HepG2 (cell line): ENCODE data around the gene COG4.

ENCODE experiments used
- RAD51 ChIP-seq: fragments of 450-650 bp; IDR thresholded peaks from 2 replicates; pipeline ENCODE4 v1.6.1; 2016; ENCODE audit warnings: borderline replicate concordance
- SNRNP70 ChIP-seq: fragments of 200-400 bp; formaldehyde crosslinking; IDR thresholded peaks from 2 replicates; pipeline ENCODE4 v1.6.1; 2017; ENCODE audit warnings: mild to moderate bottlenecking, low read depth, low read length, moderate library complexity
- TBL1XR1 ChIP-seq: fragments of 150-350 bp; IDR thresholded peaks from 2 replicates; pipeline ENCODE4 v1.6.1; 2014; ENCODE audit warnings: borderline replicate concordance, low read length; ENCODE audit not compliant: partially characterized antibody
- ZNF281 ChIP-seq: sonication (generic); formaldehyde crosslinking; IDR thresholded peaks from 2 replicates; pipeline ENCODE4 v1.4.0; 2020; ENCODE audit warnings: missing genetic modification reagents, borderline replicate concordance
- ZNF609 ChIP-seq: sonication (generic); formaldehyde crosslinking; IDR thresholded peaks from 2 replicates; pipeline ENCODE4 v1.4.0; 2020; ENCODE audit warnings: mild to moderate bottlenecking, missing genetic modification reagents, borderline replicate concordance
- ZSCAN25 ChIP-seq: sonication (generic); formaldehyde crosslinking; IDR thresholded peaks from 2 replicates; pipeline ENCODE4 v1.8.0; 2022; ENCODE audit warnings: mild to moderate bottlenecking, missing genetic modification reagents

DNA sequence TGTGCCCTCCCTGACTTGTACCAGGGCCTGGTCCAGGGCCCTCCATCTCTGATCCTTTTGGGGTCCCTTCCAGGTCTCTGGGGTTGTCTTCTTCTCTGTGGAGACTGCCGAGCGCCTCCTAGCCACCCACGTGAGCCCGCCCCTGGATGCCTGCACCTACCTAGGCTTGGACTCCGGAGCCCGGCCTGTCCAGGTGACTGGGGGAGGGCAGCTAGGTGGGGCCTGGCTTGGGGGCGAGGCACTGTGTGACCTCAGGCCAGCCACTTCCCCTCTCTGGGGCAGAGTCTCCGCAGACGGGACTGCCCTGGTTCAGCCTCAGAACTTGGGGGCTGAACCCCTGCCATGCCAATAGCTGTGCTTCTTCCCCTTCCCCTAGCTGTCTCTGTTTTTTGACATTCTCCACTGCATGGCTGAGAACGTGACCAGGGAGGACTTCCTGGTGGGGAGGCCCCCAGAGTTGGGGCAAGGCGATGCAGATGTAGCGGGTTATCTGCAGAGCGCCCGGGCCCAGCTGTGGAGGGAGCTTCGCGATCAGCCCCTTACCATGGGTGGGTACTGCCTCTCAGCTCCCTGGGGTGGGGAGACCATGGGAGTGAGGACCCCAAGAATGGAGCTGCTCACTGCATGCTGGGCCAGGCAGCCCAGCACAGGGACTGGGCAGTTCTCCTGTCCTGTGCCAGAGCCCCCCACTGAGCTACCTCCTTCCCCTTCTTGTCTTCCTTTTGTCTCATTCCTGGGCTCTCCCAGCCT lies 54.4 kb downstream of the COG4 start:
- TF ChIP-seq ZNF609 (CRISPR knock-in tag) (no peak), SNRNP70 (no peak), ZSCAN25 (CRISPR knock-in tag) (no peak), RAD51 (no peak), ZNF281 (CRISPR knock-in tag) (no peak), TBL1XR1 (no peak)
